Kidney epithelial cell (primary cell): ENCODE measurements around the gene KCTD2. TPM values are rescaled to one million over a fixed set of nuclear protein-coding genes. Genes with fewer than 3 reads are reported as not detected.
"Not testable (repeated sequence)": the region's sequence is repeated elsewhere in the genome, so short reads cannot be mapped to it uniquely, and the experiment has no call there.

Experiments used
- DNase-seq: peaks from one replicate; pipeline ENCODE4 v3.0.0-alpha.2; 2010; ENCODE audit warnings: low read depth
- H3K27me3 ChIP-seq: 2 replicates; pipeline ENCODE4 v1.6.0; 2011; ENCODE audit warnings: low read length; ENCODE audit not compliant: control insufficient read depth, insufficient read depth
- H3K36me3 ChIP-seq: 2 replicates; pipeline ENCODE4 v1.5.1; 2011; ENCODE audit warnings: low read length; ENCODE audit not compliant: control insufficient read depth, insufficient read depth
- H3K4me3 ChIP-seq: 2 replicates; pipeline ENCODE4 v1.5.1; 2011; ENCODE audit warnings: low read depth, mild to moderate bottlenecking, control low read depth, low read length
- CTCF ChIP-seq: IDR thresholded peaks from 2 replicates; pipeline ENCODE4 v1.5.1; 2011; ENCODE audit warnings: mild to moderate bottlenecking, moderate library complexity, low read length, control low read depth, inconsistent platforms; ENCODE audit not compliant: insufficient read depth, poor library complexity, severe bottlenecking
- total RNA-seq: library from RNA; depleted of rRNA; stranded (reverse); fragments of >200 nt; gene quantifications from 2 replicates; pipeline ENCODE4 v1.2.3, GENCODE V29; 2015

The KCTD2 gene
- total RNA-seq, 1 donor from 2014 or later: 15.6 TPM

- no peak for TF ChIP-seq CTCF
- DNase-seq: no peak
- Histone ChIP-seq H3K27me3 (no peaks in the 10 kb centered on the region), H3K4me3 (peak overlapping the region; percentile 75), H3K36me3 (no peaks in the 10 kb centered on the region)
Measured at GRCh38 chr17:75013092-75013559, 33.9 kb upstream of the KCTD2 start.

GRCh38 chr17:75019146-75019545 lies 27.9 kb upstream of the KCTD2 start:
- Histone ChIP-seq H3K27me3 (no peaks in the 10 kb centered on the region), H3K4me3 (no peak overlapping the region), H3K36me3 (no peaks in the 10 kb centered on the region)
- no peak for DNase-seq
- no peak for TF ChIP-seq CTCF

GRCh38 chr17:75019710-75020109 lies 27.3 kb upstream of the KCTD2 start:
- no peak for TF ChIP-seq CTCF
- Histone ChIP-seq H3K36me3 (no peaks in the 10 kb centered on the region), H3K27me3 (no peaks in the 10 kb centered on the region), H3K4me3 (no peak overlapping the region)
- DNase-seq: no peak

GRCh38 chr17:75020331-75021110 lies 26.5 kb upstream of the KCTD2 start:
- TF ChIP-seq CTCF: no peak
- no peaks in the 10 kb centered on the region for H3K27me3 ChIP-seq
- no peaks in the 10 kb centered on the region for H3K36me3 ChIP-seq
- no peak overlapping the region for H3K4me3 ChIP-seq
- DNase-seq: no peak

- Histone ChIP-seq H3K36me3 (no peaks in the 10 kb centered on the region), H3K4me3 (no peak overlapping the region), H3K27me3 (no peaks in the 10 kb centered on the region)
- no peak for DNase-seq
- no peak for TF ChIP-seq CTCF
Measured at GRCh38 chr17:75024686-75025397, 22.2 kb upstream of the KCTD2 start.

GRCh38 chr17:75025398-75025734 lies 21.7 kb upstream of the KCTD2 start:
- not testable (repeated sequence) for H3K4me3 ChIP-seq, H3K27me3 ChIP-seq, DNase-seq, H3K36me3 ChIP-seq

GRCh38 chr17:75026650-75027049 lies 20.4 kb upstream of the KCTD2 start:
- not testable (repeated sequence) for DNase-seq, H3K4me3 ChIP-seq, H3K27me3 ChIP-seq, H3K36me3 ChIP-seq
